Testis (tissue), 3 donors: ENCODE data around the gene AIFM1. TPM values are rescaled to one million over a fixed set of nuclear protein-coding genes. Genes with fewer than 3 reads are reported as not detected.

Experiments used
- DNase-seq: peaks from one replicate; pipeline ENCODE4 v3.0.0-alpha.2; 2019
- H3K27ac ChIP-seq, 2 donors: fragments of 200-600 bp; sonication (generic); one replicate each; pipeline ENCODE4 v1.5.1; 2019
- H3K27me3 ChIP-seq: fragments of 200-600 bp; sonication (generic); one replicate; pipeline ENCODE4 v1.5.1; 2019
- H3K36me3 ChIP-seq: fragments of 200-600 bp; sonication (generic); one replicate; pipeline ENCODE4 v1.5.1; 2017; ENCODE audit warnings: low read depth; ENCODE audit errors: missing control alignments
- H3K4me1 ChIP-seq: fragments of 200-600 bp; sonication (generic); one replicate; pipeline ENCODE4 v1.5.1; 2019
- H3K4me3 ChIP-seq, 2 donors: fragments of 200-600 bp; sonication (generic); one replicate each; pipeline ENCODE4 v1.5.1; 2017 to 2019
- H3K9me3 ChIP-seq: fragments of 200-600 bp; sonication (generic); one replicate; pipeline ENCODE4 v1.5.1; 2017
- CTCF ChIP-seq, 3 experiments: fragments of 450-650 bp in 2 of 3; fragments of 200-600 bp in 1 of 3; sonication (generic) in 1 of 3; IDR thresholded peaks; one replicate each; pipeline ENCODE4 v1.5.1; 2016 to 2019; ENCODE audit warnings: antibody characterized with exemption in 3 of 3, mild to moderate bottlenecking in 2 of 3, moderate library complexity in 1 of 3
- POLR2A ChIP-seq: fragments of 450-650 bp; IDR thresholded peaks from one replicate; pipeline ENCODE4 v1.6.1; 2017; ENCODE audit warnings: antibody characterized with exemption, mild to moderate bottlenecking, moderate library complexity
- WGBS, 2 donors: methylation state at CpG; one replicate each; pipeline ENCODE4 v1.1.5; 2018; 5-methylcytosine and 5-hydroxymethylcytosine counted together
- intact Hi-C: fragments of 100-400 bp; cut with DNase I; formaldehyde crosslinking; loops from one replicate; pipeline ENCODE4 v1.15.1; 2023; ENCODE audit warnings: low total_unique reads
- polyA plus RNA-seq: library from polyadenylated mRNA; stranded (reverse); fragments of 350-450 nt; fragmentation: Illumina TruSeq; extraction: RNeasy Lipid Tissue Mini Kit (QIAGEN cat#74804); gene quantifications from one replicate; pipeline ENCODE4 v1.2.3, GENCODE V29; 2014; ENCODE audit warnings: low read depth, low replicate concordance; ENCODE audit not compliant: insufficient read depth
- total RNA-seq, 2 donors: library from RNA; depleted of rRNA; stranded (reverse); fragments of >200 nt; gene quantifications; one replicate each; pipeline ENCODE4 v1.2.3, GENCODE V29; 2016

AIFM1 gene
- total and polyA plus RNA-seq, 3 donors from 2014 or later, result 55.1 to 70.1 (median 67.1) TPM

- no peak for TF ChIP-seq POLR2A
- TF ChIP-seq CTCF (IDR thresholded peaks at IDR 0.05), result no peak
- no peaks in the 10 kb centered on the region for H3K36me3 ChIP-seq
- H3K9me3 ChIP-seq, result no peaks in the 10 kb centered on the region
- no peak for DNase-seq
- H3K4me1 ChIP-seq, result no peaks in the 10 kb centered on the region
- intact Hi-C loops, result no loop called here
- H3K4me3 ChIP-seq, result peak overlapping the region in 1 of 2 donors; percentile 56
- H3K27ac ChIP-seq, result no peak overlapping the region
- 25 to 48% methylated on average over 4 to 7 of the region's 9 CpGs for WGBS, 2 donors
- no peaks in the 10 kb centered on the region for H3K27me3 ChIP-seq
Measured at GRCh38 chrX:130108647-130109428, 56.8 kb downstream of the AIFM1 start.

GRCh38 chrX:130106071-130106470, 59.6 kb downstream of the AIFM1 start:
- intact Hi-C loops, result no loop called here
- TF ChIP-seq CTCF (IDR thresholded peaks at IDR 0.05) (no peak), POLR2A (no peak)
- H3K36me3 ChIP-seq, result no peaks in the 10 kb centered on the region
- no peaks in the 10 kb centered on the region for H3K27me3 ChIP-seq
- no peak overlapping the region for H3K4me3 ChIP-seq
- DNase-seq, result peak; percentile 54
- H3K9me3 ChIP-seq, result no peaks in the 10 kb centered on the region
- no peak overlapping the region for H3K27ac ChIP-seq
- no peaks in the 10 kb centered on the region for H3K4me1 ChIP-seq
- WGBS, 2 donors, result 24 to 33% methylated on average over 6 to 10 of the region's 10 CpGs

- TF ChIP-seq POLR2A, result no peak
- TF ChIP-seq CTCF (IDR thresholded peaks at IDR 0.05), result no peak
- H3K9me3 ChIP-seq, result no peaks in the 10 kb centered on the region
- intact Hi-C loops, result no loop called here
- H3K4me3 ChIP-seq, result no peak overlapping the region
- no peaks in the 10 kb centered on the region for H3K36me3 ChIP-seq
- H3K4me1 ChIP-seq, result no peaks in the 10 kb centered on the region
- H3K27ac ChIP-seq, result no peak overlapping the region
- DNase-seq, result no peak
- 77 to 93% methylated on average over 2 to 3 of the region's 3 CpGs for WGBS, 2 donors
- no peaks in the 10 kb centered on the region for H3K27me3 ChIP-seq
Measured at GRCh38 chrX:130105244-130105643, 60.4 kb downstream of the AIFM1 start.

GRCh38 chrX:130103605-130104004, 62.0 kb downstream of the AIFM1 start:
- Histone ChIP-seq H3K4me3 (no peak overlapping the region), H3K9me3 (no peaks in the 10 kb centered on the region), H3K36me3 (no peaks in the 10 kb centered on the region), H3K4me1 (no peaks in the 10 kb centered on the region), H3K27me3 (no peaks in the 10 kb centered on the region), H3K27ac (no peak overlapping the region)
- WGBS, 2 donors, result 82 to 100% methylated on average over 2 to 3 of the region's 3 CpGs
- no peak for TF ChIP-seq CTCF (IDR thresholded peaks at IDR 0.05)
- intact Hi-C loops, result no loop called here
- DNase-seq, result no peak

GRCh38 chrX:130100180-130100579, 65.5 kb downstream of the AIFM1 start:
- intact Hi-C loops, result no loop called here
- WGBS, 2 donors, result 24 to 74% methylated on average over 3 to 5 of the region's 5 CpGs

More at GRCh38 chrX:130100180-130100579, 65.5 kb downstream of the AIFM1 start:
- H3K4me1 ChIP-seq, result no peaks in the 10 kb centered on the region
- H3K9me3 ChIP-seq, result no peaks in the 10 kb centered on the region
- no peaks in the 10 kb centered on the region for H3K27me3 ChIP-seq
- DNase-seq, result peak; percentile 58
- H3K4me3 ChIP-seq, result no peak overlapping the region
- no peak overlapping the region for H3K27ac ChIP-seq
- TF ChIP-seq CTCF (IDR thresholded peaks at IDR 0.05) (no peak), POLR2A (no peak)
- H3K36me3 ChIP-seq, result no peaks in the 10 kb centered on the region
